GM12878 (cell line): ENCODE data around the gene KATNIP. TPM values are rescaled to one million over a fixed set of nuclear protein-coding genes. Genes with fewer than 3 reads are reported as not detected.

ENCODE experiments used
- ATAC-seq: fragments of 200-7000 bp; cut with Tn5 transposase; 3 replicates; pipeline ENCODE4 v1.9.1; 2020; ENCODE audit warnings: mild to moderate bottlenecking, moderate library complexity
- BruUV-seq: library from RNA; stranded (reverse); fragments of 400-500 nt; replicated peaks from 2 replicates; lab custom pipeline; 2021; lab: Mats Ljungman, UMichigan
- CTCF ChIA-PET: fragments of 300-600 bp; sonication (Branson Sonifier 250); formaldehyde crosslinking; extraction: SDS; loops from one replicate; lab custom pipeline; 2021; ENCODE audit warnings: inconsistent platforms; lab: Yijun Ruan, JAX
- POLR2A ChIA-PET: fragments of 350-600 bp; formaldehyde crosslinking; extraction: SDS; loops from one replicate; lab custom pipeline; 2021; ENCODE audit warnings: inconsistent platforms; lab: Charles Lee
- RAD21 ChIA-PET: fragments of 300-600 bp; sonication (Branson Sonifier 250); formaldehyde crosslinking; loops from one replicate; lab custom pipeline; 2023; ENCODE audit warnings: antibody characterized with exemption; ENCODE audit not compliant: unreplicated experiment; lab: Charles Lee
- SMC1A ChIA-PET: fragments of 300-600 bp; sonication (Branson Sonifier 250); formaldehyde crosslinking; loops from one replicate; lab custom pipeline; 2023; ENCODE audit not compliant: unreplicated experiment, uncharacterized antibody; lab: Charles Lee
- DNase-seq: peaks from one replicate; pipeline ENCODE4 v3.0.0-alpha.2; 2011; ENCODE audit warnings: low read depth, low spot score
- FAIRE-seq: peaks from 3 replicates; lab custom pipeline; 2011; peaks lifted over from hg19 to GRCh38; lab: Jason Lieb, UNC
- H2AFZ ChIP-seq: 2 replicates; pipeline ENCODE4 v1.6.0; 2011; ENCODE audit warnings: low read depth, low read length, control low read depth; ENCODE audit not compliant: control insufficient read depth
- H3K27ac ChIP-seq: 2 replicates; pipeline ENCODE4 v1.5.1; 2011; ENCODE audit warnings: control low read depth; ENCODE audit not compliant: control insufficient read depth, insufficient read depth
- H3K27me3 ChIP-seq, 2 experiments: replicated peaks in 1 of 2; 2 replicates each; pipeline versions ENCODE4 v1.6.0 to v1.6.1; 2011; ENCODE audit warnings: low read length in 1 of 2; ENCODE audit not compliant: control insufficient read depth in 2 of 2, insufficient read depth in 2 of 2
- H3K36me3 ChIP-seq, 2 experiments: 2 replicates each; pipeline ENCODE4 v1.5.1; 2011; ENCODE audit warnings: low read length in 1 of 2; ENCODE audit not compliant: control insufficient read depth in 2 of 2, insufficient read depth in 2 of 2
- H3K4me1 ChIP-seq: 2 replicates; pipeline ENCODE4 v1.6.1; 2011; ENCODE audit warnings: mild to moderate bottlenecking, low read length, moderate library complexity, mixed read lengths; ENCODE audit not compliant: control insufficient read depth, insufficient read depth
- H3K4me2 ChIP-seq: 2 replicates; pipeline ENCODE4 v1.6.0; 2011; ENCODE audit warnings: control low read depth; ENCODE audit not compliant: control insufficient read depth, insufficient read depth
- H3K4me3 ChIP-seq: fragments of 200-600 bp; sonication (generic); 2 replicates; pipeline ENCODE4 v1.5.1; 2016
- H3K79me2 ChIP-seq: 2 replicates; pipeline ENCODE4 v1.6.0; 2011; ENCODE audit warnings: low read length; ENCODE audit not compliant: control insufficient read depth, insufficient read depth
- H3K9ac ChIP-seq: 2 replicates; pipeline ENCODE4 v1.8.0; 2011; ENCODE audit warnings: low read length, control low read depth, mixed read lengths; ENCODE audit not compliant: control insufficient read depth, insufficient read depth
- H3K9me3 ChIP-seq: replicated peaks from 3 replicates; pipeline ENCODE4 v1.5.1; 2011; ENCODE audit warnings: mild to moderate bottlenecking, low read length; ENCODE audit not compliant: control insufficient read depth, insufficient read depth
- H4K20me1 ChIP-seq: 2 replicates; pipeline ENCODE4 v1.6.0; 2011; ENCODE audit not compliant: control insufficient read depth, insufficient read depth
- ESRRA ChIP-seq: IDR thresholded peaks from 2 replicates; pipeline ENCODE4 v1.6.1; 2012; ENCODE audit warnings: mild to moderate bottlenecking, low read length, improper control_type of control experiment
- ETV6 ChIP-seq, 2 experiments: fragments of 450-650 bp in 1 of 2; IDR thresholded peaks in 1 of 2; conservative IDR thresholded peaks in 1 of 2; 2 replicates each; pipeline ENCODE4 v1.6.1; 2014; ENCODE audit warnings: antibody characterized with exemption in 1 of 2, borderline replicate concordance in 1 of 2, low read depth in 1 of 2, mild to moderate bottlenecking in 1 of 2, moderate library complexity in 1 of 2
- IKZF2 ChIP-seq, 2 experiments: fragments of 450-650 bp; IDR thresholded peaks; 2 replicates each; pipeline ENCODE4 v1.6.1; 2017; ENCODE audit warnings: mild to moderate bottlenecking in 2 of 2, moderate library complexity in 2 of 2
- RAD21 ChIP-seq: IDR thresholded peaks from 2 replicates; pipeline ENCODE4 v1.6.1; 2011; ENCODE audit warnings: mild to moderate bottlenecking, low read depth, low read length, moderate library complexity; ENCODE audit not compliant: insufficient read depth
- RAD51 ChIP-seq: fragments of 450-650 bp; IDR thresholded peaks from 2 replicates; pipeline ENCODE4 v1.6.1; 2016; ENCODE audit warnings: moderate library complexity, mild to moderate bottlenecking, inconsistent platforms
- SRF ChIP-seq, 2 experiments: IDR thresholded peaks; 2 replicates each; pipeline ENCODE4 v1.6.1; 2011; ENCODE audit warnings: low read depth in 2 of 2, low read length in 2 of 2, mild to moderate bottlenecking in 1 of 2, moderate library complexity in 1 of 2
- STAT1 ChIP-seq: fragments of 450-650 bp; conservative IDR thresholded peaks from 2 replicates; pipeline ENCODE4 v1.6.1; 2014; ENCODE audit warnings: antibody characterized with exemption, mild to moderate bottlenecking
- SUZ12 ChIP-seq: fragments of 200-600 bp; sonication (generic); IDR thresholded peaks from one replicate; pipeline ENCODE4 v1.6.1; 2018; ENCODE audit warnings: antibody characterized with exemption, mild to moderate bottlenecking; ENCODE audit not compliant: unreplicated experiment
- TARDBP ChIP-seq: IDR thresholded peaks from 2 replicates; pipeline ENCODE4 v1.6.1; 2016; ENCODE audit warnings: borderline replicate concordance
- YBX1 ChIP-seq: fragments of 450-650 bp; IDR thresholded peaks from 2 replicates; pipeline ENCODE4 v1.6.1; 2016; ENCODE audit warnings: antibody characterized with exemption
- WGBS: methylation state at CpG from one replicate; pipeline ENCODE4 v1.1.6; 2016; ENCODE audit warnings: low lambda C conversion rate; ENCODE audit not compliant: insufficient replicate concordance, insufficient coverage; ENCODE audit errors: missing lambda C conversion rate; 5-methylcytosine and 5-hydroxymethylcytosine counted together
- in situ Hi-C: fragments of 300-500 bp; cut with MboI; formaldehyde crosslinking; loops from 9 replicates; pipeline ENCODE4 v1.14.3; 2018; ENCODE audit warnings: mixed read lengths
- intact Hi-C: fragments of 100-400 bp; cut with micrococcal nuclease; formaldehyde crosslinking; loops from one replicate; pipeline ENCODE4 v1.14.2; 2022; ENCODE audit not compliant: unreplicated experiment
- polyA plus RNA-seq, 11 experiments: library from polyadenylated mRNA; depleted of rRNA in 4 of 11; unstranded in 6 of 11; stranded (reverse) in 5 of 11; fragments of >200 nt; fragmentation: Nextera tagmentation in 4 of 11; fragmentation: Illumina TruSeq in 1 of 11; extraction: Ambion mirVana in 4 of 11; extraction: Trizol in 1 of 11; gene quantifications; 1 replicate in 1 of 11; 2 replicates in 10 of 11; pipeline versions ENCODE4 v1.2.1 to v1.2.3, GENCODE V29; 2011 to 2016; ENCODE audit warnings: inconsistent platforms in 2 of 11, missing spikeins in 2 of 11, low read depth in 1 of 11
- total RNA-seq, 4 experiments: library from RNA; depleted of rRNA in 3 of 4; stranded (reverse); fragments of >200 nt in 3 of 4; fragmentation: Illumina TruSeq in 1 of 4; extraction: Trizol in 1 of 4; gene quantifications; 2 replicates each; pipeline versions ENCODE4 v1.2.1 to v1.2.3, GENCODE V29; 2013 to 2021
- TF ChIP-seq, protein P1 (sequence below): fragments of 450-650 bp; IDR thresholded peaks from 2 replicates; pipeline ENCODE4 v1.6.1; 2017; ENCODE audit warnings: mild to moderate bottlenecking, moderate library complexity
- TF ChIP-seq, protein P2 (sequence below), 3 experiments: IDR thresholded peaks in 2 of 3; conservative IDR thresholded peaks in 1 of 3; 2 replicates each; pipeline ENCODE4 v1.5.1; 2011; ENCODE audit warnings: low read depth in 3 of 3, low read length in 3 of 3, mild to moderate bottlenecking in 3 of 3, control low read depth in 2 of 3, moderate library complexity in 2 of 3, inconsistent platforms in 1 of 3, mixed read lengths in 1 of 3; ENCODE audit not compliant: control insufficient read depth in 2 of 3, insufficient read depth in 1 of 3; ENCODE audit errors: extremely low read depth in 1 of 3
- TF ChIP-seq, protein P3 (sequence below): fragments of 450-650 bp; IDR thresholded peaks from 2 replicates; pipeline ENCODE4 v1.6.1; 2016; ENCODE audit warnings: mild to moderate bottlenecking, moderate library complexity, borderline replicate concordance

Gene KATNIP
- total and polyA plus RNA-seq, 10 of the 15 experiments (the other 5 are each of a cell fraction or from before 2014, with no cell fraction given) = 1.6 to 13.8 (median 9.1) TPM

DNA sequence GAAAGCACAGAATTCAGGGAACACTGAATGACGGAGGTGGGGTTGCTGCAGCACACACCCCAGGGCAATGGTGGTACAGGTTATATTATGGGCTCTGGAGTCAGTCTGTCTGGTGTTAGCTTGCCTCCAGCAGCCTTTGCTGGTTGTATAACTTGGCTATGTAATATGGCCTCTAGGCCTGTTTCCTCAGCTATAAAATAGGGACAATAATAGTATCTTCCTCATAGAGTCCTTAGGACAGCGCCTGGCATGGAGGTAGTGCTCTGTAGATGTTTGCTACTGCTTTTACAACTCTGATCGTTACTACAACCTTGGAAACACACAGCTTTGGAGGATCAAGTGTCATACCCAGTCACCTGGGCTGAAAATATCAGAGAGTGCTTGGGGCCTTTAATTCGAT is 31.7 kb upstream of the KATNIP start:
- Histone ChIP-seq H3K27ac (no peak overlapping the region), H3K4me2 (no peak overlapping the region), H3K4me3 (no peak overlapping the region), H3K4me1 (no peaks in the 10 kb centered on the region), H2AFZ (no peak overlapping the region), H3K79me2 (no peaks in the 10 kb centered on the region), H3K9ac (no peak overlapping the region), H3K36me3 (peaks cover 0 to 8% of the 10 kb centered on the region in 2 experiments; a peak in 2 of 4 replicates), H4K20me1 (no peaks in the 10 kb centered on the region; the same call in 1 of the 2 replicates), H3K27me3 (no peaks in the 10 kb centered on the region), H3K9me3 (no peaks in the 10 kb centered on the region)
- DNase-seq (no peak), FAIRE-seq (no peak), ATAC-seq (no peak)
- in situ Hi-C loops = no loop called here
- TF ChIP-seq YBX1 = no peak
- TF ChIP-seq, protein P1, sequence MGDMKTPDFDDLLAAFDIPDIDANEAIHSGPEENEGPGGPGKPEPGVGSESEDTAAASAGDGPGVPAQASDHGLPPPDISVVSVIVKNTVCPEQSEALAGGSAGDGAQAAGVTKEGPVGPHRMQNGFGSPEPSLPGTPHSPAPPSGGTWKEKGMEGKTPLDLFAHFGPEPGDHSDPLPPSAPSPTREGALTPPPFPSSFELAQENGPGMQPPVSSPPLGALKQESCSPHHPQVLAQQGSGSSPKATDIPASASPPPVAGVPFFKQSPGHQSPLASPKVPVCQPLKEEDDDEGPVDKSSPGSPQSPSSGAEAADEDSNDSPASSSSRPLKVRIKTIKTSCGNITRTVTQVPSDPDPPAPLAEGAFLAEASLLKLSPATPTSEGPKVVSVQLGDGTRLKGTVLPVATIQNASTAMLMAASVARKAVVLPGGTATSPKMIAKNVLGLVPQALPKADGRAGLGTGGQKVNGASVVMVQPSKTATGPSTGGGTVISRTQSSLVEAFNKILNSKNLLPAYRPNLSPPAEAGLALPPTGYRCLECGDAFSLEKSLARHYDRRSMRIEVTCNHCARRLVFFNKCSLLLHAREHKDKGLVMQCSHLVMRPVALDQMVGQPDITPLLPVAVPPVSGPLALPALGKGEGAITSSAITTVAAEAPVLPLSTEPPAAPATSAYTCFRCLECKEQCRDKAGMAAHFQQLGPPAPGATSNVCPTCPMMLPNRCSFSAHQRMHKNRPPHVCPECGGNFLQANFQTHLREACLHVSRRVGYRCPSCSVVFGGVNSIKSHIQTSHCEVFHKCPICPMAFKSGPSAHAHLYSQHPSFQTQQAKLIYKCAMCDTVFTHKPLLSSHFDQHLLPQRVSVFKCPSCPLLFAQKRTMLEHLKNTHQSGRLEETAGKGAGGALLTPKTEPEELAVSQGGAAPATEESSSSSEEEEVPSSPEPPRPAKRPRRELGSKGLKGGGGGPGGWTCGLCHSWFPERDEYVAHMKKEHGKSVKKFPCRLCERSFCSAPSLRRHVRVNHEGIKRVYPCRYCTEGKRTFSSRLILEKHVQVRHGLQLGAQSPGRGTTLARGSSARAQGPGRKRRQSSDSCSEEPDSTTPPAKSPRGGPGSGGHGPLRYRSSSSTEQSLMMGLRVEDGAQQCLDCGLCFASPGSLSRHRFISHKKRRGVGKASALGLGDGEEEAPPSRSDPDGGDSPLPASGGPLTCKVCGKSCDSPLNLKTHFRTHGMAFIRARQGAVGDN = no peak
- TF ChIP-seq, protein P2, sequence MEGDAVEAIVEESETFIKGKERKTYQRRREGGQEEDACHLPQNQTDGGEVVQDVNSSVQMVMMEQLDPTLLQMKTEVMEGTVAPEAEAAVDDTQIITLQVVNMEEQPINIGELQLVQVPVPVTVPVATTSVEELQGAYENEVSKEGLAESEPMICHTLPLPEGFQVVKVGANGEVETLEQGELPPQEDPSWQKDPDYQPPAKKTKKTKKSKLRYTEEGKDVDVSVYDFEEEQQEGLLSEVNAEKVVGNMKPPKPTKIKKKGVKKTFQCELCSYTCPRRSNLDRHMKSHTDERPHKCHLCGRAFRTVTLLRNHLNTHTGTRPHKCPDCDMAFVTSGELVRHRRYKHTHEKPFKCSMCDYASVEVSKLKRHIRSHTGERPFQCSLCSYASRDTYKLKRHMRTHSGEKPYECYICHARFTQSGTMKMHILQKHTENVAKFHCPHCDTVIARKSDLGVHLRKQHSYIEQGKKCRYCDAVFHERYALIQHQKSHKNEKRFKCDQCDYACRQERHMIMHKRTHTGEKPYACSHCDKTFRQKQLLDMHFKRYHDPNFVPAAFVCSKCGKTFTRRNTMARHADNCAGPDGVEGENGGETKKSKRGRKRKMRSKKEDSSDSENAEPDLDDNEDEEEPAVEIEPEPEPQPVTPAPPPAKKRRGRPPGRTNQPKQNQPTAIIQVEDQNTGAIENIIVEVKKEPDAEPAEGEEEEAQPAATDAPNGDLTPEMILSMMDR (IDR thresholded peaks at IDR 0.05 in 2 of 3, conservative IDR thresholded peaks at IDR 0.05 in 1 of 3; ENCODE audit: control insufficient read depth in 2 of 3, extremely low read depth in 1 of 3, insufficient read depth in 1 of 3, low read depth in 3 of 3, low read length in 3 of 3) = no peak
- no peak for TF ChIP-seq RAD51
- no peak for TF ChIP-seq SRF (IDR thresholded peaks at IDR 0.05; ENCODE audit: low read depth in 2 of 2, low read length in 2 of 2)
- no peak for TF ChIP-seq RAD21
- TF ChIP-seq SUZ12 = no peak
- no peak for TF ChIP-seq TARDBP
- no peak for TF ChIP-seq ESRRA
- TF ChIP-seq, protein P3, sequence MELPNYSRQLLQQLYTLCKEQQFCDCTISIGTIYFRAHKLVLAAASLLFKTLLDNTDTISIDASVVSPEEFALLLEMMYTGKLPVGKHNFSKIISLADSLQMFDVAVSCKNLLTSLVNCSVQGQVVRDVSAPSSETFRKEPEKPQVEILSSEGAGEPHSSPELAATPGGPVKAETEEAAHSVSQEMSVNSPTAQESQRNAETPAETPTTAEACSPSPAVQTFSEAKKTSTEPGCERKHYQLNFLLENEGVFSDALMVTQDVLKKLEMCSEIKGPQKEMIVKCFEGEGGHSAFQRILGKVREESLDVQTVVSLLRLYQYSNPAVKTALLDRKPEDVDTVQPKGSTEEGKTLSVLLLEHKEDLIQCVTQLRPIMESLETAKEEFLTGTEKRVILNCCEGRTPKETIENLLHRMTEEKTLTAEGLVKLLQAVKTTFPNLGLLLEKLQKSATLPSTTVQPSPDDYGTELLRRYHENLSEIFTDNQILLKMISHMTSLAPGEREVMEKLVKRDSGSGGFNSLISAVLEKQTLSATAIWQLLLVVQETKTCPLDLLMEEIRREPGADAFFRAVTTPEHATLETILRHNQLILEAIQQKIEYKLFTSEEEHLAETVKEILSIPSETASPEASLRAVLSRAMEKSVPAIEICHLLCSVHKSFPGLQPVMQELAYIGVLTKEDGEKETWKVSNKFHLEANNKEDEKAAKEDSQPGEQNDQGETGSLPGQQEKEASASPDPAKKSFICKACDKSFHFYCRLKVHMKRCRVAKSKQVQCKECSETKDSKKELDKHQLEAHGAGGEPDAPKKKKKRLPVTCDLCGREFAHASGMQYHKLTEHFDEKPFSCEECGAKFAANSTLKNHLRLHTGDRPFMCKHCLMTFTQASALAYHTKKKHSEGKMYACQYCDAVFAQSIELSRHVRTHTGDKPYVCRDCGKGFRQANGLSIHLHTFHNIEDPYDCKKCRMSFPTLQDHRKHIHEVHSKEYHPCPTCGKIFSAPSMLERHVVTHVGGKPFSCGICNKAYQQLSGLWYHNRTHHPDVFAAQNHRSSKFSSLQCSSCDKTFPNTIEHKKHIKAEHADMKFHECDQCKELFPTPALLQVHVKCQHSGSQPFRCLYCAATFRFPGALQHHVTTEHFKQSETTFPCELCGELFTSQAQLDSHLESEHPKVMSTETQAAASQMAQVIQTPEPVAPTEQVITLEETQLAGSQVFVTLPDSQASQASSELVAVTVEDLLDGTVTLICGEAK = no peak
- TF ChIP-seq ETV6 (conservative IDR thresholded peaks at IDR 0.05 in 1 of 2, IDR thresholded peaks at IDR 0.05 in 1 of 2; ENCODE audit: borderline replicate concordance in 1 of 2, low read depth in 1 of 2) = no peak
- no peak for TF ChIP-seq STAT1
- no peak for TF ChIP-seq IKZF2 (IDR thresholded peaks at IDR 0.05)
- no TSS peak for BruUV-seq
- ChIA-PET RAD21 (no interaction called here), CTCF (no interaction called here), SMC1A (no interaction called here), POLR2A (no interaction called here)
- WGBS = 98% methylated on average over 4 of the region's 4 CpGs
- intact Hi-C loops = no loop called here
